ENCODE measurements around the gene GMPR2. TPM values are rescaled to one million over a fixed set of nuclear protein-coding genes. Genes with fewer than 3 reads are reported as not detected.

Gene GMPR2

Small RNA genes within 50 kb of the gene (small RNA-seq; reads per million reads assigned to genes)
- gene AL136295.4 (ENCODE audit: low read depth) (not detected), gene CHMP4A (ENCODE audit: low read depth) (not detected), gene MDP1 (ENCODE audit: low read depth) (not detected)

Data from mesenchymal stem cell (in vitro differentiated cells and primary cell).